Endothelial cell of umbilical vein (primary cell): ENCODE data around the gene NCEH1. TPM values are rescaled to one million over a fixed set of nuclear protein-coding genes. Genes with fewer than 3 reads are reported as not detected.

Experiments used
- BruUV-seq: library from RNA; stranded (reverse); fragments of 400-500 nt; replicated peaks from 2 replicates; lab custom pipeline; 2021; lab: Mats Ljungman, UMichigan
- CTCF ChIA-PET: fragments of 300-600, 350-600 bp; sonication (Branson Sonifier 250); formaldehyde crosslinking; loops from one replicate; lab custom pipeline; 2021; ENCODE audit warnings: antibody characterized with exemption, inconsistent platforms; lab: Charles Lee
- POLR2A ChIA-PET: fragments of 300-600, 350-600 bp; sonication (Branson Sonifier 250); formaldehyde crosslinking; loops from one replicate; lab custom pipeline; 2021; ENCODE audit warnings: antibody characterized with exemption, inconsistent platforms; lab: Charles Lee
- DNase-seq: peaks from one replicate; pipeline ENCODE4 v3.0.0-alpha.2; 2011; ENCODE audit warnings: low read depth, low spot score
- FAIRE-seq: peaks from 2 replicates; lab custom pipeline; 2011; peaks lifted over from hg19 to GRCh38; lab: Jason Lieb, UNC
- H2AFZ ChIP-seq: 2 replicates; pipeline ENCODE4 v1.6.0; 2012; ENCODE audit warnings: low read depth, low read length, control low read depth, inconsistent platforms
- H3K27ac ChIP-seq: 2 replicates; pipeline ENCODE4 v1.5.1; 2011; ENCODE audit warnings: low read depth, mild to moderate bottlenecking, control low read depth, low read length, moderate library complexity; ENCODE audit not compliant: insufficient read depth
- H3K27me3 ChIP-seq, 2 experiments: 2 replicates each; pipeline versions ENCODE4 v1.6.0 to v1.6.1; 2011; ENCODE audit warnings: low read length in 2 of 2, mixed read lengths in 1 of 2; ENCODE audit not compliant: control insufficient read depth in 2 of 2, insufficient read depth in 2 of 2
- H3K36me3 ChIP-seq, 2 experiments: 2 replicates in 1 of 2; 3 replicates in 1 of 2; pipeline ENCODE4 v1.5.1; 2011; ENCODE audit warnings: low read length in 2 of 2, mild to moderate bottlenecking in 1 of 2, moderate library complexity in 1 of 2; ENCODE audit not compliant: control insufficient read depth in 2 of 2, insufficient read depth in 2 of 2; ENCODE audit errors: extremely low read depth in 1 of 2
- H3K4me1 ChIP-seq: 3 replicates; pipeline ENCODE4 v1.5.1; 2011; ENCODE audit warnings: mild to moderate bottlenecking, low read length; ENCODE audit not compliant: control insufficient read depth, insufficient read depth; ENCODE audit errors: extremely low read depth
- H3K4me2 ChIP-seq: 2 replicates; pipeline ENCODE4 v1.6.1; 2011; ENCODE audit warnings: low read length, control low read depth, mixed read lengths; ENCODE audit not compliant: insufficient read depth
- H3K4me3 ChIP-seq, 3 experiments: fragments of 200-600 bp in 1 of 3; sonication (generic), shearing (Covaris generic) in 1 of 3; replicated peaks in 1 of 3; 2 replicates each; pipeline ENCODE4 v1.5.1; 2011 to 2016; ENCODE audit warnings: control low read depth in 3 of 3, low read length in 3 of 3, mild to moderate bottlenecking in 2 of 3, inconsistent platforms in 1 of 3, low read depth in 1 of 3, moderate library complexity in 1 of 3; ENCODE audit not compliant: insufficient read depth in 1 of 3
- H3K79me2 ChIP-seq: 2 replicates; pipeline ENCODE4 v1.6.0; 2012; ENCODE audit warnings: low read length, inconsistent platforms; ENCODE audit not compliant: control insufficient read depth, insufficient read depth
- H3K9ac ChIP-seq: replicated peaks from 2 replicates; pipeline ENCODE3; 2011; ENCODE audit warnings: low read length, control low read depth; ENCODE audit not compliant: insufficient read depth; ENCODE audit errors: extremely low read depth
- H3K9me1 ChIP-seq: replicated peaks from 3 replicates; pipeline ENCODE4 v1.6.0; 2011; ENCODE audit warnings: mild to moderate bottlenecking, low read length; ENCODE audit not compliant: control insufficient read depth, insufficient read depth; ENCODE audit errors: extremely low read depth
- H3K9me3 ChIP-seq: replicated peaks from 2 replicates; pipeline ENCODE4 v1.5.1; 2012; ENCODE audit warnings: low read length, inconsistent platforms; ENCODE audit not compliant: control insufficient read depth, insufficient read depth
- H4K20me1 ChIP-seq: replicated peaks from 2 replicates; pipeline ENCODE3; 2011; ENCODE audit warnings: mild to moderate bottlenecking, low read length; ENCODE audit not compliant: control insufficient read depth, insufficient read depth; ENCODE audit errors: extremely low read depth
- CTCF ChIP-seq, 2 donors: IDR thresholded peaks; 1 replicate in 1 of 2; 2 replicates in 1 of 2; pipeline ENCODE4 v1.5.1; 2011; ENCODE audit warnings: low read length in 2 of 2, mild to moderate bottlenecking in 2 of 2, moderate library complexity in 2 of 2, control low read depth in 1 of 2, inconsistent platforms in 1 of 2, low read depth in 1 of 2; ENCODE audit not compliant: insufficient read depth in 1 of 2; ENCODE audit errors: extremely low read depth in 1 of 2
- EZH2 ChIP-seq: IDR thresholded peaks from 2 replicates; pipeline ENCODE4 v1.6.1; 2012; ENCODE audit warnings: borderline replicate concordance, low read depth, mild to moderate bottlenecking, moderate library complexity, low read length, inconsistent platforms; ENCODE audit not compliant: severe bottlenecking
- GATA2 ChIP-seq: IDR thresholded peaks from 2 replicates; pipeline ENCODE4 v1.7.0; 2011; ENCODE audit warnings: low read depth, mild to moderate bottlenecking, moderate library complexity, mixed read lengths, low read length; ENCODE audit not compliant: insufficient read length, insufficient read depth
- JUN ChIP-seq: IDR thresholded peaks from 2 replicates; pipeline ENCODE4 v1.6.1; 2011; ENCODE audit warnings: borderline replicate concordance, low read depth; ENCODE audit not compliant: insufficient read length, insufficient read depth
- MAX ChIP-seq: IDR thresholded peaks from 2 replicates; pipeline ENCODE4 v1.6.1; 2011; ENCODE audit not compliant: insufficient read depth, insufficient read length
- POLR2A ChIP-seq: IDR thresholded peaks from 2 replicates; pipeline ENCODE4 v1.6.1; 2012; ENCODE audit warnings: low read depth, mild to moderate bottlenecking, control low read depth, low read length
- POLR2AphosphoS5 ChIP-seq: IDR thresholded peaks from 2 replicates; pipeline ENCODE4 v1.6.1; 2012; ENCODE audit warnings: low read depth, mild to moderate bottlenecking, control low read depth, low read length, moderate library complexity; ENCODE audit not compliant: insufficient read depth
- dilution Hi-C: fragments of 300-500 bp; cut with MboI; formaldehyde crosslinking; loops from one replicate; pipeline ENCODE4 v1.15.0; 2019; ENCODE audit warnings: low sequenced_read_pairs; ENCODE audit not compliant: extremely low pct_ligation_motif_present
- intact Hi-C: fragments of 100-400 bp; cut with micrococcal nuclease; formaldehyde crosslinking; loops from one replicate; pipeline ENCODE4 v1.10.0; 2022
- polyA plus RNA-seq, 4 experiments: library from polyadenylated mRNA; depleted of rRNA in 3 of 4; stranded (reverse) in 3 of 4; unstranded in 1 of 4; fragments of >200 nt; gene quantifications; 2 replicates each; pipeline versions ENCODE4 v1.2.1 to v1.2.3, GENCODE V29; 2011 to 2012; ENCODE audit warnings: missing spikeins in 1 of 4
- total RNA-seq: library from RNA; stranded (reverse); gene quantifications from 2 replicates; pipeline ENCODE4 v1.2.3, GENCODE V29; 2021

NCEH1 gene
- total and polyA plus RNA-seq, 2 donors (not counting 3 experiments of a cell fraction or from before 2014, with no cell fraction given) = 10.0 to 20.3 TPM

GRCh38 chr3:172708921-172709773 is 1.7 kb downstream of the NCEH1 start:
- H3K4me2 ChIP-seq = peak overlapping the region; percentile 62
- ChIA-PET POLR2A (interaction anchor here (0.8 kb wide), 1 partner anchor 36 kb away, joined by 3 read pairs; no protein-coding TSS in a partner anchor), CTCF (interaction anchor here (1.4 to 3.1 kb wide), 4 partner anchors 17 to 377 kb away, joined by 5 to 38 read pairs (median 12); partner anchors contain the start of gene ECT2)
- no peak overlapping the region for H3K27ac ChIP-seq
- no peak overlapping the region for H3K9ac ChIP-seq
- peaks cover 51% of the 10 kb centered on the region for H3K79me2 ChIP-seq
- no peak for FAIRE-seq
- dilution Hi-C loops (no loop called here), intact Hi-C loops (no loop called here)
- no peaks in the 10 kb centered on the region for H3K9me3 ChIP-seq
- H3K27me3 ChIP-seq = no peaks in the 10 kb centered on the region
- no peak for TF ChIP-seq GATA2
- no peak for TF ChIP-seq POLR2A
- TF ChIP-seq JUN = no peak
- TF ChIP-seq CTCF (IDR thresholded peaks at IDR 0.05; ENCODE audit: extremely low read depth in 1 of 2, insufficient read depth in 1 of 2, low read depth in 1 of 2, low read length in 2 of 2) = no peak
- TF ChIP-seq EZH2 = no peak
- no peak for TF ChIP-seq POLR2AphosphoS5
- TF ChIP-seq MAX = no peak
- DNase-seq = no peak
- no peaks in the 10 kb centered on the region for H3K36me3 ChIP-seq
- no peak overlapping the region for H2AFZ ChIP-seq
- no peaks in the 10 kb centered on the region for H3K9me1 ChIP-seq
- peak overlapping the region in 1 of 3 experiments; percentile 79 for H3K4me3 ChIP-seq
- peaks cover 26% of the 10 kb centered on the region for H3K4me1 ChIP-seq
- no peaks in the 10 kb centered on the region for H4K20me1 ChIP-seq
- no TSS peak for BruUV-seq
